Thyroid gland (tissue), 4 donors: ENCODE measurements around the gene SLC23A2. TPM values are rescaled to one million over a fixed set of nuclear protein-coding genes. Genes with fewer than 3 reads are reported as not detected.

ENCODE experiments used
- DNase-seq, 2 donors: peaks; one replicate each; pipeline ENCODE4 v3.0.0-alpha.2; 2019
- H3K27ac ChIP-seq, 3 donors: fragments of 200-600 bp; sonication (generic); 1 replicate in 2 of 3; 2 replicates in 1 of 3; pipeline ENCODE4 v1.5.1; 2016 to 2019; ENCODE audit warnings: mild to moderate bottlenecking in 1 of 3, moderate library complexity in 1 of 3
- H3K27me3 ChIP-seq: fragments of 200-600 bp; sonication (generic); one replicate; pipeline ENCODE4 v1.5.1; 2019
- H3K36me3 ChIP-seq, 2 donors: fragments of 200-600 bp; sonication (generic); one replicate each; pipeline ENCODE4 v1.5.1; 2016 to 2019
- H3K4me1 ChIP-seq, 2 donors: fragments of 200-600 bp; sonication (generic); one replicate each; pipeline ENCODE4 v1.5.1; 2017 to 2019
- H3K4me3 ChIP-seq, 3 donors: fragments of 200-600 bp; sonication (generic); replicated peaks in 1 of 3; 1 replicate in 2 of 3; 2 replicates in 1 of 3; pipeline ENCODE4 v1.5.1; 2016; ENCODE audit warnings: mild to moderate bottlenecking in 1 of 3
- H3K9me3 ChIP-seq: fragments of 200-600 bp; sonication (generic); one replicate; pipeline ENCODE4 v1.5.1; 2017
- CTCF ChIP-seq, 6 experiments: fragments of 200-600 bp in 3 of 6; fragments of 450-650 bp in 3 of 6; sonication (generic) in 3 of 6; IDR thresholded peaks; one replicate each; pipeline ENCODE4 v1.5.1; 2016 to 2019; ENCODE audit warnings: antibody characterized with exemption in 6 of 6, mild to moderate bottlenecking in 2 of 6, inconsistent platforms in 1 of 6, moderate library complexity in 1 of 6
- POLR2A ChIP-seq, 2 donors: fragments of 450-650 bp; IDR thresholded peaks; one replicate each; pipeline ENCODE4 v1.6.1; 2017; ENCODE audit warnings: antibody characterized with exemption in 2 of 2, mild to moderate bottlenecking in 2 of 2, moderate library complexity in 1 of 2
- WGBS, 2 donors: methylation state at CpG; one replicate each; pipeline ENCODE4 v1.1.5; 2017; 5-methylcytosine and 5-hydroxymethylcytosine counted together
- intact Hi-C: fragments of 100-400 bp; cut with DNase I; formaldehyde crosslinking; loops from one replicate; pipeline ENCODE4 v1.15.1; 2023
- total RNA-seq, 4 donors: library from RNA; depleted of rRNA; stranded (reverse); fragments of >200 nt; gene quantifications; one replicate each; pipeline ENCODE4 v1.2.3, GENCODE V29; 2016

Gene SLC23A2
- total RNA-seq, 4 donors from 2014 or later, result 36.3 to 67.1 (median 53.7) TPM

- H3K27ac ChIP-seq, result no peak overlapping the region
- no peaks in the 10 kb centered on the region for H3K36me3 ChIP-seq
- H3K9me3 ChIP-seq, result no peaks in the 10 kb centered on the region
- no peak for TF ChIP-seq POLR2A (IDR thresholded peaks at IDR 0.05)
- TF ChIP-seq CTCF (IDR thresholded peaks at IDR 0.05), result no peak
- intact Hi-C loops, result no loop called here
- H3K27me3 ChIP-seq, result no peaks in the 10 kb centered on the region
- WGBS, 2 donors, result 96 to 97% methylated on average over 6 of the region's 6 CpGs
- DNase-seq, result no peak
- H3K4me1 ChIP-seq, result peaks cover 11 to 42% of the 10 kb centered on the region in 2 donors
- H3K4me3 ChIP-seq, result no peak overlapping the region
These were observed 54.7 kb downstream of the SLC23A2 start for GRCh38 chr20:4946585-4946984.

- TF ChIP-seq POLR2A (IDR thresholded peaks at IDR 0.05), result no peak
- TF ChIP-seq CTCF (IDR thresholded peaks at IDR 0.05), result no peak
- peak; percentile 78 to 80 for DNase-seq
- H3K4me3 ChIP-seq, result no peak overlapping the region
- H3K9me3 ChIP-seq, result no peaks in the 10 kb centered on the region
- peak overlapping the region in 1 of 3 donors; percentile 43 for H3K27ac ChIP-seq
- no peaks in the 10 kb centered on the region for H3K27me3 ChIP-seq
- H3K4me1 ChIP-seq, result peaks cover 11 to 25% of the 10 kb centered on the region in 2 donors
- intact Hi-C loops, result no loop called here
- H3K36me3 ChIP-seq, result no peaks in the 10 kb centered on the region
- WGBS, 2 donors, result 37 to 53% methylated on average over 6 of the region's 6 CpGs
These were observed 56.6 kb downstream of the SLC23A2 start for GRCh38 chr20:4944518-4945313.

- TF ChIP-seq POLR2A (IDR thresholded peaks at IDR 0.05) (no peak), CTCF (IDR thresholded peaks at IDR 0.05) (no peak)
- 63 to 65% methylated on average over 5 of the region's 5 CpGs for WGBS, 2 donors
These were observed 59.0 kb downstream of the SLC23A2 start for GRCh38 chr20:4942331-4942730.

GRCh38 chr20:4937407-4938319 is 63.6 kb downstream of the SLC23A2 start:
- Histone ChIP-seq H3K27me3 (no peaks in the 10 kb centered on the region), H3K4me3 (no peak overlapping the region), H3K9me3 (no peaks in the 10 kb centered on the region), H3K36me3 (no peaks in the 10 kb centered on the region), H3K27ac (no peak overlapping the region), H3K4me1 (peaks cover 0 to 14% of the 10 kb centered on the region in 2 donors)
- 72% methylated on average over 5 of the region's 5 CpGs for WGBS, 2 donors
- DNase-seq, result no peak
- TF ChIP-seq CTCF (IDR thresholded peaks at IDR 0.05) (no peak), POLR2A (IDR thresholded peaks at IDR 0.05) (no peak)
- intact Hi-C loops, result no loop called here

More at GRCh38 chr20:4942331-4942730, 59.0 kb downstream of the SLC23A2 start:
- Histone ChIP-seq H3K9me3 (no peaks in the 10 kb centered on the region), H3K4me3 (no peak overlapping the region), H3K27me3 (no peaks in the 10 kb centered on the region), H3K36me3 (no peaks in the 10 kb centered on the region), H3K27ac (no peak overlapping the region), H3K4me1 (peaks cover 4 to 17% of the 10 kb centered on the region in 2 donors)
- intact Hi-C loops, result no loop called here
- no peak for DNase-seq
